OCI-LY7 (cell line): Measurements from ENCODE around the gene NAT16.

Source experiments
- EZH2phosphoT487 ChIP-seq: fragments of 200-600 bp; sonication (generic); IDR thresholded peaks from 2 replicates; pipeline ENCODE4 v1.6.1; 2018; ENCODE audit warnings: low read depth, borderline replicate concordance, mild to moderate bottlenecking, mixed run types, antibody characterized with exemption, low read length, moderate library complexity, mixed read lengths
- TF ChIP-seq, protein P1 (sequence below): fragments of 200-600 bp; sonication (generic); conservative IDR thresholded peaks from 2 replicates; pipeline ENCODE4 v1.5.1; 2014; ENCODE audit warnings: mild to moderate bottlenecking, antibody characterized with exemption, low read length, moderate library complexity, mixed read lengths

DNA sequence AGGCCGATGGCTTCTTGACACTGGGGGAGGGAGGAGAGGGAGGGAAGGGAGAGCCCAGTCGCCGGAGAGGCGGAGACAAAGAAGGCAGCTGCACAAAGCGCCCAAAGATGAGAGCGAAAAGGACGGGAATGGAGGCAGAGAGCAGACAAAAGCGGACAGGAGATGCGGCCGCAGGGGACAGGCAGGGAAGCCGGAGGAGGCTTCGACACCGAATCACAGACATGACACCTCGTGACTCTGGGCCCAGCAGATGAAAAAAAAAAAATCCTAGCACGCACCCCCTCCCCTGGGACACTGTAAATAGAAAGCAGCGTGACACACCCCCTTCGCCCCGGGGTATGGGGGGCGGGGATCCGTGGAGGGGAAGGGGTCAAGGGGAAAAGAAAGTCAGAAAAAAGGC is 976 bp downstream of the NAT16 start:
- TF ChIP-seq, protein P1, sequence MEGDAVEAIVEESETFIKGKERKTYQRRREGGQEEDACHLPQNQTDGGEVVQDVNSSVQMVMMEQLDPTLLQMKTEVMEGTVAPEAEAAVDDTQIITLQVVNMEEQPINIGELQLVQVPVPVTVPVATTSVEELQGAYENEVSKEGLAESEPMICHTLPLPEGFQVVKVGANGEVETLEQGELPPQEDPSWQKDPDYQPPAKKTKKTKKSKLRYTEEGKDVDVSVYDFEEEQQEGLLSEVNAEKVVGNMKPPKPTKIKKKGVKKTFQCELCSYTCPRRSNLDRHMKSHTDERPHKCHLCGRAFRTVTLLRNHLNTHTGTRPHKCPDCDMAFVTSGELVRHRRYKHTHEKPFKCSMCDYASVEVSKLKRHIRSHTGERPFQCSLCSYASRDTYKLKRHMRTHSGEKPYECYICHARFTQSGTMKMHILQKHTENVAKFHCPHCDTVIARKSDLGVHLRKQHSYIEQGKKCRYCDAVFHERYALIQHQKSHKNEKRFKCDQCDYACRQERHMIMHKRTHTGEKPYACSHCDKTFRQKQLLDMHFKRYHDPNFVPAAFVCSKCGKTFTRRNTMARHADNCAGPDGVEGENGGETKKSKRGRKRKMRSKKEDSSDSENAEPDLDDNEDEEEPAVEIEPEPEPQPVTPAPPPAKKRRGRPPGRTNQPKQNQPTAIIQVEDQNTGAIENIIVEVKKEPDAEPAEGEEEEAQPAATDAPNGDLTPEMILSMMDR = no peak
- TF ChIP-seq EZH2phosphoT487 = no peak
